HG03439 (cell line): ENCODE data around the gene KCNQ1.

Experiments
- ATAC-seq: cut with Tn5 transposase; IDR thresholded peaks from one replicate; pipeline ENCODE4 v1.9.1; 2021; ENCODE audit warnings: mild to moderate bottlenecking, moderate library complexity; ENCODE audit not compliant: unreplicated experiment

KCNQ1 gene

GRCh38 chr11:2444821-2445745, at the start of gene KCNQ1:
TSS of gene KCNQ1 (plus strand) at chr11:2445008. CDS start at chr11:2445099, 91 bp downstream.
- ATAC-seq: no peak

GRCh38 chr11:2395211-2395730, 49.5 kb upstream of the KCNQ1 start:
- ATAC-seq: no peak

GRCh38 chr11:2395856-2396255, 49.0 kb upstream of the KCNQ1 start:
- ATAC-seq: no peak

- ATAC-seq: no peak
These were observed 48.3 kb upstream of the KCNQ1 start for GRCh38 chr11:2396471-2396870.

GRCh38 chr11:2397005-2397404, 47.8 kb upstream of the KCNQ1 start:
- no peak for ATAC-seq

GRCh38 chr11:2398664-2399355, 46.0 kb upstream of the KCNQ1 start:
- no peak for ATAC-seq

GRCh38 chr11:2399488-2400068, 45.2 kb upstream of the KCNQ1 start:
- ATAC-seq: no peak

GRCh38 chr11:2400069-2400761, 44.6 kb upstream of the KCNQ1 start, which contains the start of gene TSSC4:
TSS of gene TSSC4 (plus strand) at chr11:2400750. CDS start at chr11:2402634, 1,884 bp downstream.
- ATAC-seq: peak; percentile 78

GRCh38 chr11:2400762-2401435, 43.9 kb upstream of the KCNQ1 start:
- peak; percentile 10 for ATAC-seq

GRCh38 chr11:2401436-2401984, 43.3 kb upstream of the KCNQ1 start:
- ATAC-seq: no peak

GRCh38 chr11:2402106-2402505, 42.7 kb upstream of the KCNQ1 start:
- no peak for ATAC-seq

GRCh38 chr11:2402890-2403645, 41.7 kb upstream of the KCNQ1 start:
- ATAC-seq: no peak

GRCh38 chr11:2404735-2405196, 40.0 kb upstream of the KCNQ1 start:
- no peak for ATAC-seq

GRCh38 chr11:2406451-2406850, 38.4 kb upstream of the KCNQ1 start:
- ATAC-seq: no peak

GRCh38 chr11:2406878-2407410, 37.9 kb upstream of the KCNQ1 start:
- no peak for ATAC-seq

GRCh38 chr11:2408671-2409070, 36.1 kb upstream of the KCNQ1 start:
- ATAC-seq: no peak

GRCh38 chr11:2409126-2409525, 35.7 kb upstream of the KCNQ1 start:
- no peak for ATAC-seq

- ATAC-seq: no peak
These were observed 35.0 kb upstream of the KCNQ1 start for GRCh38 chr11:2409611-2410468.
